HG03442 (cell line): Measurements from ENCODE around the gene DOK6.

Source experiments
- ATAC-seq: cut with Tn5 transposase; IDR thresholded peaks from one replicate; pipeline ENCODE4 v1.9.1; 2021; ENCODE audit warnings: mild to moderate bottlenecking, moderate library complexity; ENCODE audit not compliant: unreplicated experiment

Gene DOK6

GRCh38 chr18:69432847-69433246, 32.2 kb downstream of the DOK6 start:
- ATAC-seq: no peak

- ATAC-seq: no peak
These were observed 34.3 kb downstream of the DOK6 start for GRCh38 chr18:69435000-69435399.

GRCh38 chr18:69444221-69444620, 43.5 kb downstream of the DOK6 start:
- no peak for ATAC-seq

GRCh38 chr18:69447886-69448285, 47.2 kb downstream of the DOK6 start:
- ATAC-seq: no peak

DNA sequence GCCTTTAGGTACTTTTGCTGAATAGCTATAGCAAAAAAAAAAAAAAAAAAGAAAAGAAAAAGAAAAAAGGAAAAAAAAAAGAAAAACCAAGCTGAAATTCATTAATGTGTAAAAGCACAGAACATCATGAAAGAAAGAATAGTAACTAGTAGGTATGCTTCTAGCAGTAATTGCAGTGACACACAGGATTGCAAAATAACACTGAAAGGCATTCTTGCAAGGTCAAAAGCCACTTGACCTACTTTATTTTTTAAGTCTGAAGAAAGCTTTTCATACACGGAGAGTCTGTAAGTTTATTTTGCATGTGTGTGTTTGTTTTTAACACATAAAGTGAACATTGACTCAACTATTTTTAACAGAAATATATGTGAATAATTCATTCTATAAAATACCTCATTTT, 54.4 kb downstream of the DOK6 start:
- ATAC-seq: no peak

DNA sequence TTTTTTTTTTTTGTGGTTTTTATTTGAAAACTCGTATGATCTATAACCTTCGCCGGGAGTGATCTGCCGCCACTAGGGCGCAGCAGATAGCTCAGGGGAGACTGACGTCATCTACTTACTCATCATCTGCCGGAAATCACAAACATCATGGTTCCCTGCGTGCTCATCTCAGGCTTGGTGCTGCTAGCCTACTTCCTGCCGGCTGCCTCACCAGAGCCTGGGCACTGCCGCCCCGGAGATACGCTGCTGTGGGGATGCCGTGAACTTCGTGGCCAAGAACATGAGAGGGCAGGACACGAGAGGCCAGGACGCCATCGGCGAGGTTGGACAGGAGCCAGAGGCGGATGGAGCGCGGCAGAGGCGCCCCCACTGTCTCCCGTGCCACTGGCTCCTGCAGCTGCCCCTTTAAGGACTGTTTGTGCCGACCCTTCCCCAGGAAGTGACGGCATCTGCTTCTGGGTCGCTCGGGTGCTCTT, 68.8 kb downstream of the DOK6 start:
- peak; percentile 88 for ATAC-seq

GRCh38 chr18:69480460-69480859, 79.8 kb downstream of the DOK6 start:
- no peak for ATAC-seq

DNA sequence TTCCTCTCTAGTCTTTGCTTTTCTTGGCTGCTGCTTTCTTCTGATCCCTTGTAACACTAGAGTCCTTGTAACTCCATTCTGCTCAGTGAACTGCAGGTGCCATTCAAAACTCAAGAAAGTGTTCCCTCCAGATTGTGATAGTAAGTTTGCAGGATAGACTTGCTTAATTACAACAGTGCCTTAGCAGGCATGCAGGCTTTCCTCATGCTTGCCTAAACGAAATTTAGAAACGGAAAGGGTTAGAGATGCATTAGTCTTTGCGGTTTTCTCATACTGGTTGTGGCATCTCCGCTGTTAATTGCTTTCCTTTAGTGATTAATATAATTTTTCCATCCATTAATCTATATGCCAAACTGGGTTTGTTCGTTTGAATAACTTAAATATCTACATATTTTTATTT, 82.9 kb downstream of the DOK6 start:
- ATAC-seq: no peak

- ATAC-seq: no peak
These were observed 84.2 kb downstream of the DOK6 start for GRCh38 chr18:69484699-69485396.

GRCh38 chr18:69487488-69488394, 87.1 kb downstream of the DOK6 start:
- no peak for ATAC-seq

GRCh38 chr18:69490072-69490471, 89.4 kb downstream of the DOK6 start:
- ATAC-seq: no peak

DNA sequence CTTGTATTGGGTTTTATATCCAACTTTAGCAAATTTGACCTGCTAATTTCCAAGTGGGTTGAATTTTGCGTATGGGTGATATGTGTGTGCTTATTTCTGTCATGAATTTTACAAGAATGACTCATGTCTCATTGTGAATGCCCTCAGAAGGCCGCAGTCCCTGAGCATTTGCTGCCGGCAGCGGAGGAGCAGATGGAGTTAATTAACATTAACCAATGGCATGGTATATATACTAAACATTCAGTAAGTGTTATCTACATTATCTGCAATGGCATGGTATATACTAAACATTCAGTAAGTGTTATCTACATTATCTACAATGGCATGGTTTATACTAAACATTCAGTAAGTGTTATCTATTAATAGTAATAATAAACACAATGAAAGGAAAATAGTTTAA, 90.1 kb downstream of the DOK6 start:
- no peak for ATAC-seq

- no peak for ATAC-seq
These were observed 90.9 kb downstream of the DOK6 start for GRCh38 chr18:69491576-69491975.

DNA sequence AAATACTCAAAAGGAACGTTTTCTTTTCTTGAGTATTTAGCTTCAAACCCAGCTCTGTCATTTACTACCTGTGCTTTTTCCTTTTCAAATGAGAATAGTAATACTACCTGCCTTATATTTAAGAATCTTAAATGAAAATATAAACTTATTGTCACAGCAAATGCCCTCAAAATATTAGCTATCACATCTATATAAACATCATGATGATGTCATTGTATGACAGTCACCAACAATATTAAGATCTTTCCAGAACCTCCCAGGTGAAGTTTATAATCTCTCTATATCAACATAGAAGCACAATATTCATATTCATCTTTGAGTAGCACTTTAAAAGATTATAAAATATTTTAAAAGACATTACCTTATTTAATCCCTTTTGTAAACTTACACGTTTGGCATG, 92.2 kb downstream of the DOK6 start:
- ATAC-seq: no peak

GRCh38 chr18:69494841-69495240, 94.2 kb downstream of the DOK6 start:
- no peak for ATAC-seq

DNA sequence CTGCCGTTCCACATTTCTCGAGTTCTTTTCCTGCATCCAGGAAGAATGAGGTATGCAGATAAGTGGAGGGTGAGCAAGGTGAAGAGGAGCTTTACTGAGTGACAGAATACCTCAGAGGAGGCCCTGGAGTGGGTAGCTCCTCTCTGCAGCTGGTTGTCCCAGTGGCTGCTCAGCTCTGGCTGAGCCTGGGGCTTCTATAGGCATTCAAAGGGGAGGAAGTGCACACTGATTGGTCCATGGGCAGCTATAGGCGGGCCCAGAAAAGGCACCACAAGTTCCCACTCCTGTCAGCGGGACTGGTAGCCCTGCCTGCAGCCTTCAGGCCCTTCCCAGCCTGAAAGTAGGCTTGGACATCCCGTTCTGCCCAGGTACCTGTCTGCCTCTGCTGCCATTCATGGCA, 94.7 kb downstream of the DOK6 start:
- no peak for ATAC-seq

DNA sequence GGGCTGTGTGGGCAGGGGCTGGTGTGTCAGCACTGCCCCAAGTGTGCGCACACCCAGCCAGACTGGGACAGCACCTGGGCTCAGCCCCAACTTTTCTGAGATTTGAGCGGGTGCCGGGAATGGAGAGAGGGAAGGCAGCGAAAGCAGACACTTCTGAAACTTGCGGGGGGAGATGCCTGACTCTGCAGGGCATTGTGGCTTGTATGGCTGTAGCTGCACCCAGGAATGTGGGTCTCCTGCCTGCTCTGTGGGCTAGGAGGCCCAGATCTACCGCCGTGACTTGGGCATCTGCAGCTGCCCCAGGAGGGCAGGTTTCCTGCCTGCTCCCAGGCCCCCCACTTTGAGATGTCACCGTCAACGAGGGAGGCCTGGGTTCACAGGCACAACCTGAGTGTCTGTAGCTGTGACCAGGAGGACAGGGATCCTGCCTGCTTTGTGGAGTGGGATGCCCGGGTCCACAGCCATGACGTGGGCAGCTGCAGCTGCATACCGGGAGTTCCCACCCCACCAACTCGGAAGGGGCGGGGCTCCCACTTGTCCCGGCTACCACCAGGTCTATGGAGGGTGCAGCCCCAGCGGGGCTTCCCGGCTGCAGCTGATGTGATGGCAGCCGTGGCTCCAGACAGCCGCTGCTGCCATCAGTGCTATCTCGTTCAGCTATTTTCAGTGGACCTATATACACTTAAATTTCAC, 95.3 kb downstream of the DOK6 start:
- ATAC-seq: no peak

- no peak for ATAC-seq
These were observed 118.3 kb downstream of the DOK6 start for GRCh38 chr18:69518989-69519388.

- no peak for ATAC-seq
These were observed 122.9 kb downstream of the DOK6 start for GRCh38 chr18:69523582-69523981.

GRCh38 chr18:69528435-69528834, 127.7 kb downstream of the DOK6 start:
- no peak for ATAC-seq

DNA sequence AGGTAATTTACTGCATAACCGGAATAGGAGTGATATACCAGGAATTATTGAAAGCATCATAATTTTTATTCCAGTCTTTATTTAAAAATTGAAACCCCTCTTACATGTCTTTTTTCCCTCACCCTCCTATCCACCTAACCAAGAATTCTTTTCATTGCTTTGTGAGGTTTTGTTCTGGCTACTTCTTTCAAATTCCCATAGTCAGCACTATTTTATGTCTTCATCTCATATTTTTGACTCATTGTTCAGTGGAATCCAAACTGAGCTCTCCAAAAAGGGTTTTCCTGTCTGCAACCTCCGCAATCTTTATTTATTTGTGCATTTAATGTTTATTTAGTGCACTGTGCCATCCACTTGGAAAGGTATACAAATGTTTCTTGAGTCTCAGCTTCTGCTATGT, 128.5 kb downstream of the DOK6 start:
- ATAC-seq: no peak

DNA sequence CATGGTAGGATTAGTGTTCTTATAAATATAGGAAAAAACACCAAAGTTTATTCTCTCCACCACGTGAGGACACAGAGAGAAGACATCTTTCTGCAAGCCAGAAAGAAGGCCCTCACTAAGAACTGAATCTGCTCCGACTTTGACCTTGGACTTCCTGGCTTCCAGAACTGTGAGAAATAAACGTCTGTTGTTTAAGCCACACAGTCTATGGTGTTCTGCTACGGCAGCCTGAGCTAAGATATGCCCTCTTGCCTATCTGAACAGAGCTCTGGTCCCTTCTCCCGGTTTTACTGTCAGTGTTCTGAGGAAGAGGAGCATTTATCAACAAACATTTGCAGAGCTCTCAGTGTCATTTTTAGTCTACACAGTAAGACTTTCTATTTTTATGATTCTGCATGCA, 131.3 kb downstream of the DOK6 start:
- ATAC-seq: no peak
